Measurements from ENCODE around the gene RASGRF1. TPM values are rescaled to one million over a fixed set of nuclear protein-coding genes. Genes with fewer than 3 reads are reported as not detected.
A peak's percentile ranks its signal among the peaks of the same experiment; 100 is the strongest.

The RASGRF1 gene
- total RNA-seq, 2 experiments from 2014 or later: not detected

DNA sequence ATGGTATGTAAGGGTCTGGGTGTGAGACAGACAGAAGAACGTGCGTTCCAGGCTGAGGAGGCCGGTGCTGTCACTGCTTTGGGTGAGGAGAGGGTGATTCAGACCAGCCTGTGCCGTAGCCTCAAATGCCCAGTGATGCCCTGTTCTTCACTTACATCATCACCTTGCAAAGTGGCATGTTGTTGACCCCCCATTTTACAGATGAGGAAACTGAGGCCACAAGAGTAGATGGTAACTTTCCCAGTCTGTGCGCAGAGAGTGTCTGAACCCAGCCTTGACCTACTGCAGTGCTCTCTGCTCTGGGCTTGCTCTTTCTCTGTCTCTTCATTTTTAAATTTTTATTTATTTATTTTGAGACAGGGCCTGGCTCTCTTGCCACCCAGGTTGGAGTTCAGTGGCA is 144.1 kb downstream of the RASGRF1 start:
- no peak overlapping the region for H3K4me3 Mint-ChIP-seq
- no peaks in the 10 kb centered on the region for H3K36me3 Mint-ChIP-seq
- H3K4me1 Mint-ChIP-seq: peaks cover 5% of the 10 kb centered on the region
- no peaks in the 10 kb centered on the region for H3K9me3 Mint-ChIP-seq
- H3K27ac Mint-ChIP-seq: no peak overlapping the region
- DNase-seq: no peak
- peaks cover 23% of the 10 kb centered on the region for H3K27me3 Mint-ChIP-seq

DNA sequence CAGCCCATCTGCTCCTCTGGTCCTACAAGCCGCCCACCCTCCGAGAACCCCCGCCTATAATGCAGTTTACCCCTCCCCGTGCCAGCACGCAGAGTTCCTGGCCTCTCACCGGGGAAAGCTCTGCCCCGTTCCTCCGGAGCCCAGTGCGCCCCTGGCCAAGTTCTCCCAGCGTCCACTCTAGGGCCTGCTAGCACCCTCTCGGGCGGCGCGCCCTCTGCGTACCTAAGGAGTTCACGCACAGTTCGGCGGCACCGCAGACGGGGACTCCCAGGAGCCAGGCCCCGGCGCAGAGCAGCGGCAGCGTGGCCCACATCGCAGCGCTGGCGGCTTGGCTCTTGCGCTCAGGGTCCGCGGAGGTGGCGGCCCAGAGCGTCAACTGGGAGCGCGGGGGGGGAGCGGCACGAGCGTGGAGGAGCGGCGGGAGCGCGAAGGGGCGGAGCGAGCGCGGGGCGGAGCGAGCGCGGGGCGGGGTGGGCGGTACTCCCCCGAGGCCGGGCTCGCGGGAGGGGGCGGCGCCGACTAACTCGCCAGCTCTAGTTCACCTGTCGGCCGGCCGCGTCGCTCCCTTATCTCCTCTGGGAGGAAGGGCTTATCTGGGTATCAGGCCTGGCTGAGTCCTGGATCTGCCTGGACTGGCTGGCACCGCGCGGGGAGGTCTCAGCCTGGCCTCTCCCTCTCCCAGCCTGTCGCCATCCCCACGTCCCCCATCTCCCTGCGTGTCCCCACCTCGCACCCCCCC is 145.7 kb downstream of the RASGRF1 start, which contains the start of gene CTSH:
CTSH (minus strand) TSS at position 378 of the 739 bp plus-strand sequence; CDS start at position 313, 65 bp downstream.
- Mint-ChIP-seq H3K4me1 (peaks cover 2% of the 10 kb centered on the region), H3K27ac (no peak within 1 kb of the TSS), H3K4me3 (peak within 1 kb of the TSS; percentile 66), H3K27me3 (peaks cover 23% of the 10 kb centered on the region), H3K36me3 (no peaks in the 10 kb centered on the region), H3K9me3 (no peaks in the 10 kb centered on the region)
- peak; percentile 78 for DNase-seq

DNA sequence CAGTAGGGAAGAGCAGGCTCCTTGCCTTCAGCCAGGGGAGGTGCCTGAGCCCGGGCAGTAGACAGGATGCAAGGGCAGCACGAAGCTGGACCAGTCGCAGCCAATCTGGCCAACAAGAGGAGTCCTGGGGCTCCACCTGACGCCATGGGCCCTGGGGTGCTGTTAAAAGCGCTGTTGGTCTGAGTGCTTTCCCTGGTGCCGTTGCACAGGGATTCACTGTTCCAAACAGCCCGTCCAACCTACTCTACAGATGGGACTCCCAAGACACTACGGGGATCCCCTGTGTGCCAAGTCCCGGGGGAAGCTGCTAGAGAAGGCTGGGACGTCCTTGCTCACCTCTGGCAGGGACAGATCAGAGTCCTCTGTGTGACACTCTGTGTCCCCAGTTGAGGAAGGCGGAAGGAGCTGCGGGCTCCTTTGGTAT is 146.4 kb downstream of the RASGRF1 start:
- Mint-ChIP-seq H3K27me3 (peaks cover 23% of the 10 kb centered on the region), H3K36me3 (no peaks in the 10 kb centered on the region), H3K9me3 (no peaks in the 10 kb centered on the region), H3K27ac (no peak overlapping the region), H3K4me1 (peaks cover 4% of the 10 kb centered on the region), H3K4me3 (peak overlapping the region; percentile 66)
- DNase-seq: no peak

DNA sequence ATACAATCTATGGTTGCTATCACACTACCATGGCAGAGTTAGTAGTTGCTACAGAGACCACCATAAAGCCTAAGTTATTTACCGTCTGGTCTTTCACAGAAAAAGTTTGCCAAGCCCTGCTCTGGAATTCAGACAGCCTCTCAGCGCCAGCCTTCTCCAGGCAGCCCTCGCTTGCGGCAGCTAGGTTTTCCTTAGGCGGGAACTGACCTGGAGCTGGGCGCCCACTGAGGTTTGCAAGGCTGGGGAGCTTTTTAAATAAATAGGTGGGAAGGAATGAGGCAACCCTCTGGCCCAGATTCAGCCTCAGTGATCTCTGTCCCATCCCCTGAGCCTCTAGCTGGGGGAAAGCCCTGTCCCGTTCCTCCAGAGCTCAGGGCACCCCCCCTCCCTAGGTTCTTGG is 146.9 kb downstream of the RASGRF1 start:
- Mint-ChIP-seq H3K27me3 (peaks cover 25% of the 10 kb centered on the region), H3K27ac (no peak overlapping the region), H3K4me1 (peaks cover 9% of the 10 kb centered on the region), H3K9me3 (no peaks in the 10 kb centered on the region), H3K4me3 (no peak overlapping the region), H3K36me3 (no peaks in the 10 kb centered on the region)
- DNase-seq: no peak

DNA sequence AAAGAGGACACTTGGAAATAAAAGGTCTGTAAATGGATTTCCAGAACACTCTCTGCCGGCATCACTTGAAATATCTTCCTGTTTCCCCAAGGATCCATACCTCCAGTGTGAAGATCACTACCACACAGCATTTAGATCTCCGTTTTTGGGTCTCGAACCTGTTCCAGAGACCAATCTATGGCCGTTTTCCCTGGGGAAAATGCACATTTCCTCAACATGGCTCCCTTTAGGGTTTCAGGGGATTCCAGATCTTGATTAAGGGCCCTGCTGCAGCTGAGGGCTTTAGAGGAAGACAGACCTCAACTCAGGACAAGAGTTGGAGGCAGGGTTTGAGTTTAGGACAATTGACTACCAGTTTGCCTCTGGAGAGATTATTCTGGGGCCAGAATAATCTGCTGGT is 147.8 kb downstream of the RASGRF1 start:
- no peak for DNase-seq
- Mint-ChIP-seq H3K4me1 (peaks cover 13% of the 10 kb centered on the region), H3K9me3 (no peaks in the 10 kb centered on the region), H3K27me3 (peaks cover 30% of the 10 kb centered on the region), H3K27ac (no peak overlapping the region), H3K4me3 (no peak overlapping the region), H3K36me3 (no peaks in the 10 kb centered on the region)

DNA sequence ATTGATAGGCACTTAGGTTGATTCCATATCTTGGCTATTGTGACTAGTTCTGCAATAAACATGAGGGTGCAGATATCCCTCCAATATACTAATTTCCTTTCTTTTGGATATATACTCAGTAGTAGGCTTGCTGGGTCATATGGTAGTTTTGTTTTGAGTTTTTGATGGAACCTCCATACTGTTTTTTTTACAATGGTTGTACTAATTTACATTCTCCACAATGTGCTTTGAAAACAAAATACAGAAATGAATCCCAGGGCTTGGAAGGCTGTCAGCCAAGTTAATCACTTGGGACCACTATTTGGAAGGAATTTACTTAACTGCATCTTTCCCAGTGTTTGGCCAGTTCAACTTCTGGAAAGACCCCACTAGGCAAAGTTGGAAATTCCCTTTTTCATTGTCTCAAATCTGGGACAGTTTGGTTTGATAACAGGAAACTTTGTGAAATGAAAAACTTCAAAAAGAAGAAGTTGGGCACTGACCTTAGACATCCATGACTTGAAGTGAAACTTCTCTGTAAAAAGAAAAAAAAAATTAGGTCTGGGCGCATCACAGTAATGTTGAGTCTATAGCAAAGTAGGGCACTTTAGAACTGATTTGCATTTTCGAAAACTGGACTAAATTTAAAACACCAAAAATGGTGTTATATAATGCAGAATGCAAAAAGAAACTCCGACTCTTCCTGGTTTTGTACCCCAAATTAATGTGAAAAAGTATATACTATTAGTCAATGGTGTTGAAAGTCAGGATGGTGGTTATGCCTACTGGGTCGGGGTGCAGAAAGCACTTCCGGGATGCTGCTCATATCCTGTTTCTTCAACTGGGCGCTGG is 151.7 kb downstream of the RASGRF1 start:
- Mint-ChIP-seq H3K4me3 (no peak overlapping the region), H3K4me1 (peaks cover 21% of the 10 kb centered on the region), H3K9me3 (no peaks in the 10 kb centered on the region), H3K36me3 (no peaks in the 10 kb centered on the region), H3K27me3 (peaks cover 14% of the 10 kb centered on the region), H3K27ac (no peak overlapping the region)
- DNase-seq: no peak

DNA sequence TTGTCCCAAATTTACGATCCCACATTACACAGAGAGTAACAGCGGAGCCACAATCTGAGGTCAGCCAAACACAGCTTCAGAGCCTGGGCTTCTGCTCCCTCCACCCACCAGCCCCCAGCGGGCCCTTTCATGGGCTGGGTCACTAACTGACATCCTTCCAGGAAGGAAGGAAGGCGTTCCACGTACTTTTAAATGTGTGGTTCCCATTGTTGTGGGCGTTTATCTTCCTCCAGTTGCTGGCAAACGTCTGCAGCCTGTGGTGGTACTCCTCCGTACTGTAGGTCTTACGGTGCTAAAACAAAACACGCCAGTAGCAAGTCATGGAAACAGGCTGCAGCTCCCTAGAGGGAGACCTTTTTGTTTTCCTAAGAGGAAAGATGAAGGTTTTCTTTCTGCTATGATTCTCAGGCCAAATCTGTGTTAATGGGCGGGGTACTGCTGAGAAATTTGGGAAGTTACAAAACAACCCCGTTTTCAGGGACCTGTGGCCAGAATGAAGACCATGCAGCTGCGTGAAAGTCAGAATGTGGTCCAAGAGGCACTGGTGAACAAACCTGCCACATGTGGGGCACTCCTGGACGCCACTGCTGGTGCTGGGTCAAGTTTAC is 153.3 kb downstream of the RASGRF1 start:
- peaks cover 19% of the 10 kb centered on the region for H3K4me1 Mint-ChIP-seq
- H3K4me3 Mint-ChIP-seq: no peak overlapping the region
- no peaks in the 10 kb centered on the region for H3K36me3 Mint-ChIP-seq
- DNase-seq: peak; percentile 15
- H3K9me3 Mint-ChIP-seq: no peaks in the 10 kb centered on the region
- H3K27me3 Mint-ChIP-seq: peaks cover 6% of the 10 kb centered on the region
- H3K27ac Mint-ChIP-seq: peak overlapping the region; percentile 22

DNA sequence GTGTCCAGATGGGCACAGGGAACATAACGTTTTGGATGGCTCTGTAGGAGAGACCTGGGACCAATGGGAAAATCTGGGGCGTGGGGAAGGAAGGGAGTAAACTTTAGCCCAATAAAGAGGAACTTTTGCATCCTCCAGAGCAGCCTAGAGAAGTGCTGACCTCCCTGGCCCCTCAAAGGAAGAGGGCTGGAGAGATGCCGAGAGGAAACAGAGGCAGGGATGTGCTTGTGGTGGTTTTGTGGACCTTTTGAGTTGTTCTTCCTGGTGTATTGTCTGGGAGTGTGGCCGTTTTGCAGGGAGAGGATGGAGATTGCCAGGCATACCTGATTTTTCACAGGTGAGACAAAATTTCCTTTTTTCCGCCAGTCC is 155.9 kb downstream of the RASGRF1 start:
- Mint-ChIP-seq H3K9me3 (no peaks in the 10 kb centered on the region), H3K4me3 (no peak overlapping the region), H3K4me1 (peaks cover 19% of the 10 kb centered on the region), H3K27ac (no peak overlapping the region), H3K27me3 (peaks cover 6% of the 10 kb centered on the region), H3K36me3 (no peaks in the 10 kb centered on the region)
- no peak for DNase-seq

DNA sequence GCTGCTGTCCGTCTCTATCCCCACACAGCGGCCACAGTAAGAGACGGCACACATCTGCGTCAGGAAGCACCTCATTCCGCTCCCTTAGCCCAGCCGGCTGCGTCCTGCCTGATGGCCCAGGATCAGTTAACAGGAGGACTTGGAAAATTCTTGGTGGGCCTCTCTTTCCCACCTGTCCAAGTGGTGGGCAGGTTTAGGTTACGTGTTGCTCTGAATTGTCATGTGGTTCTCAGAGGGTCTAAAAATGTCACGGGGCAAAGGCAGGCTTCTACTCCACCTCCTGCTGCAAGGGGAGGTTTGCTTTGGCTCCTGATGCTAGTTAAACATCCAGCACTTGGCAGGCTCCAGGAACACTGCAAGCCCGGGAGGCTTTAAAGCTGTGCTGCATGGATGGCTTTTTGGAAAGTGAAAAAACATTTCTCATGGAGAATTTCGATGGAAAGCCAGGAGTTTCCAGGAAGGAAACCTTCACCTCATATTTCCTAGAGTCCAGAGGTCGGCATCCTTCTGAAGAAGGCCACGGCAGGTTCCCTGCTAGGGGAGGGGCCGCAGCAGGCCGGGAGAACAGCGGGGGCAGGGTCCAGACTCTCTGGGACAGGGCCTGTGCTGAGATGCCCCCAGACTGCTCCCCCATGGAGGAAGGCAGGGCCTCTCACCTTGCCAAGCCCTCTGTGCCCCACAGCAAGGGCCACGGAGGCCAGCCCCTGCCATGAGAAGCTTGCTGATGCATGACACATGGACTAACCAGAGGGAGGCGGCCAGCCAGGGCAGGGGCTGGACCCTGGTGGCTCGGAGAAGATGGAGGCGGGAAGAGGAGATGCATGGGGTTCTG is 156.5 kb downstream of the RASGRF1 start:
- H3K9me3 Mint-ChIP-seq: no peaks in the 10 kb centered on the region
- H3K4me3 Mint-ChIP-seq: no peak overlapping the region
- H3K4me1 Mint-ChIP-seq: peaks cover 16% of the 10 kb centered on the region
- H3K36me3 Mint-ChIP-seq: no peaks in the 10 kb centered on the region
- DNase-seq: no peak
- H3K27ac Mint-ChIP-seq: no peak overlapping the region
- peaks cover 6% of the 10 kb centered on the region for H3K27me3 Mint-ChIP-seq

DNA sequence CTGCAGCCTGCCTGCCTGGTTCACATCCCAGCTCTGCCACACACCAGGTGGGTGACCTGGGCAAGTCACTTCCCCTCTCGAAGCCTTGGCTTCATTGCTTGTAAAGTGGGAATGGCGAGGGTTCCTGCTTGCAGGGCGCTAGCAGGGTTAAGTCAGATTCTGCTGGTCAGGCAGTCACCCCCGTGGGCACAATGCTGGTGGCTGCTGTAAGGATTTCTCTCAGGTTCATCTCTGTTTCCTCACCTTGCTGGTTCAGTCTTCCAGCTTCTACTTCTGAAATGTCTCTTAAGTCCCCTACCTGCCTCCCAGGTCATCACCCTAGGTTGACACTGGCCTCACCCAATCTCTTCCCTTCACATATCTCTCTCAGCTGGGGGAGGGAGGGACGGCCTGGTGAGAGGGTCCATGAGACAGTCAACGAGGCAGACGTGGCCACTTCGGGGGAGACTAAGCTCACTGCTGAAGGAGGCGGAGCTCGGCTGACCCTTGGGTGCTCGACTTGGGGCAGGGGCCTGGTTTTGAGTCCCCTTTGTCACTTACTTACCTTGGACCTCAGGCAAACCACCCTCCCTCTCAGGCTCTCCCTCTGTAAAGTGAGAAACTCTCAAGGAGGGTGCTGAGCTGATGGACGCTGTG is 157.3 kb downstream of the RASGRF1 start:
- DNase-seq: no peak
- Mint-ChIP-seq H3K4me1 (peaks cover 9% of the 10 kb centered on the region), H3K36me3 (no peaks in the 10 kb centered on the region), H3K4me3 (no peak overlapping the region), H3K9me3 (no peaks in the 10 kb centered on the region), H3K27me3 (peaks cover 1% of the 10 kb centered on the region), H3K27ac (no peak overlapping the region)

DNA sequence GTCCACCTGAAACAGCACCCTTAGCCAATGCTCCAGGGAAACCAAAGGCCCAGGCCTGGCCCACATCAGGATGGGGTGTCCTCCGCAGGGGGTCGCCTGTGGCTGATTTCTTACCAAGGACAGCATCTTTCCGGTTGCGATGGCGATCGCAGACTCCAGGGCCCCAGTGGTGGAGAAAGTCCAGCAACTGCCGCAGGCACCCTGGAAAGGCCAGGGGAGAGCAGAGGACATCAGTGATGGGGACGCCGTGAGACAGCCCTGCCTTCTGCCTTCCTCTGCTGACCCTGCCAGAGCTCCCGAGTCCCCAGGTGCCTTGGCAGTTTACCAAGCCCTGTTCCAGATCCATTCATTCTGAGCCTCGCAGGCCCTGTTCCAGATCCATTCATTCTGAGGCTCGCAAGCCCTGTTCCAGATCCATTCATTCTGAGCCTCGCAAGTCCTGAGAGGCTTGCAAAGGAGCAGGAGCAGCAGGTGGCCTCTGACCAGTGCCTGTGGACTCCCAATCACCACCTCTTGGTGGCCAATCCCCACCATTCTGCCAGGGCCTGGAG is 158.2 kb downstream of the RASGRF1 start:
- H3K36me3 Mint-ChIP-seq: no peaks in the 10 kb centered on the region

DNA sequence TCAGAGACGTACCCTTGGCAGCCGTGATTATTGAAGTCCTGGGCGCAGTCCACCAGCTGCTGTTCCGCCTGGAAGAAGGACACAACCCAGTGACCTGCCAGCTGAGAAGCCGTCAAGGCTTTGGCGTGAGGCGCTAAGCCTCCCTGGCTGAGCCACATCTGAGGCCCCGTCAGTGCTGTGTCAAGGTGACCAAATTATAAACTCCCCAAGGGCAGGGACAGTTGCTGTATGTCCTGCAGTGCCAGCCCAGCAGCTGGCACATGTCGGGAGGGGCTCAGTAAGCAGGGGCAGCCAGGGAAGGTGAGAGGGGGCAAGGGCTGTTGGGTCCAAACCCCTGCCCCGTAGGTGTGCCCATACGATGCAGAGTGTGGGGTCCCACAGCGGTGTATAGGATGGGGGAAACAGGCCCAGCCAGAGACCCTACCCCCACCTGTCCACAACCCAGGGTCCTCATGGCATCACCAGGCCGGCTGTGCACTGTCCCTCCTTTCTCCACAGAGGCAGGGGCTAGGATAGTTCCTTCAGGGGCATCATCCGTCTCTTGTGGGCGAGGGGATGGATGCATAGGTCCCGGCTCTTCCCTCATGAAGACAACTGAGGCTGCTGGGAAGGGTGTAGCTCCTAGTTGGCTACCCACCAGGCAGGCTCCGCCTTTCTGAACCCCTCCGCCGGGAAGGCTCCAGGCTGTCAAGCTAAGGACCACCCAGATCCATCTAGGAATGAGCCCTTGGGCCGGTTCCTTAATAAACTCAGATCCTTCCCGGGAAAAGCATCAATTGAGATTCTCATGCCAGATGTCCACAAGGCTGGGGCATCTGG is 158.9 kb downstream of the RASGRF1 start:
- Mint-ChIP-seq H3K27ac (no peak overlapping the region), H3K4me1 (no peaks in the 10 kb centered on the region), H3K27me3 (no peaks in the 10 kb centered on the region), H3K36me3 (no peaks in the 10 kb centered on the region), H3K9me3 (no peaks in the 10 kb centered on the region), H3K4me3 (no peak overlapping the region)
- DNase-seq: no peak

More for the DNA sequence above, 158.2 kb downstream of the RASGRF1 start:
- Mint-ChIP-seq H3K27me3 (no peaks in the 10 kb centered on the region), H3K4me3 (no peak overlapping the region), H3K27ac (no peak overlapping the region), H3K9me3 (no peaks in the 10 kb centered on the region), H3K4me1 (peaks cover 6% of the 10 kb centered on the region)
- DNase-seq: no peak

DNA sequence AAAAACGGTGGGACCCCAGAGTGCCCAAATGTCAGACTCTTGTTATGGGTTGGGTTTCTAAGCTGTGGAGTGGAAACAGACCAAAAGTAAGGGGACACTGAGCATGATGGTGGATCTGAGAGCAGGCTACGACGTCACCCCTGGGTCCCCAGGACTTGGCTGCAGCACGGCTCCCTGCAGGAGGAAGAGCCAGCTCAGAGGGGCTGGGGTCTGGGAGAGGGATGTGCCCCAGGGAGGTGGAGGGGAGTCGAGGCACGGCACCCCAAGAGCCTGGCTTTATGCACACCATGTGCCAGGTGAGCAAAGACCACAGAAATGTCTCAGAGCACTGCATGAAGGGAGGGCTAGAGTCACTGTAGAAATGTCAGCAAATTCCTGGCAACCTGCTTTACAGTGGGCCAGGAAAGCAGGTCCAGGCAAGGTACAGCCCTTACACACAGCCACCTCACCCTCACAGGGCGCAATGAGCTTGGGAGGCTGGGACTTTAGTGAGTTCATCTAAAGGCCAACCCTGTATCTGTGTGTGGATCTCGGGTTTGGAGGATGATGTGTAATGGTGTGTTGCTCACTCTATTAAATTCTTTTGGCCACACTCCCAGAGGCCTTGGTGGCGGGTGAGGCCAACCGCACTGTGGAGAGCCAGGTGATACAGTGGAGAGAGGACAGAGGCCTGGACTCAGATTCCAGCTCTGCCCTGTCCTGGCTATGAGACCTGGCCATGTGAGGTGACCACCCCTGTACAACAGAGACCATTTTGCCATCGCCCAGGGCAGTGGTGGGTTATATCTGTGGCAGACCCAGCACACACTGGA is 159.8 kb downstream of the RASGRF1 start:
- Mint-ChIP-seq H3K27ac (no peak overlapping the region), H3K9me3 (no peaks in the 10 kb centered on the region), H3K4me3 (no peak overlapping the region), H3K27me3 (no peaks in the 10 kb centered on the region), H3K4me1 (no peaks in the 10 kb centered on the region), H3K36me3 (no peaks in the 10 kb centered on the region)
- DNase-seq: no peak
